B cell (primary cell): ENCODE results near the gene GPR15LG.

Experiments used
- CTCF ChIP-seq: fragments of 200-600 bp; IDR thresholded peaks from one replicate; pipeline ENCODE4 v1.8.0; 2022; ENCODE audit warnings: antibody characterized with exemption, mild to moderate bottlenecking
- EZH2 ChIP-seq: IDR thresholded peaks from 2 replicates; pipeline ENCODE4 v1.6.1; 2012; ENCODE audit warnings: borderline replicate concordance, low read depth, mild to moderate bottlenecking, moderate library complexity, low read length; ENCODE audit not compliant: insufficient read depth, poor library complexity, severe bottlenecking

GRCh38 chr10:84138478-84139125 lies 35.0 kb upstream of the GPR15LG start:
- TF ChIP-seq CTCF (no peak), EZH2 (no peak)
